WTC11 (cell line): ENCODE measurements around the gene ZBTB22. TPM values are rescaled to one million over a fixed set of nuclear protein-coding genes. Genes with fewer than 3 reads are reported as not detected.

Experiments used
- ATAC-seq: fragments of 200-7000 bp; cut with Tn5 transposase; 2 replicates; pipeline ENCODE4 v1.10.0; 2021; ENCODE audit warnings: mild to moderate bottlenecking, moderate library complexity
- CTCF ChIA-PET: fragments of 300-600 bp; sonication (Branson Sonifier 250); formaldehyde crosslinking; loops from one replicate; lab custom pipeline; 2021; ENCODE audit warnings: antibody characterized with exemption; lab: Charles Lee
- POLR2A ChIA-PET: fragments of 350-600 bp; sonication (Branson Sonifier 250); formaldehyde crosslinking; loops from one replicate; lab custom pipeline; 2021; ENCODE audit warnings: antibody characterized with exemption; lab: Charles Lee
- DNase-seq: peaks from one replicate; pipeline ENCODE4 v3.0.0; 2021; ENCODE audit warnings: low spot score
- H3K27ac Mint-ChIP-seq: 2 replicates; pipeline ENCODE4 v1.8.0; 2021; ENCODE audit warnings: mixed read lengths
- H3K27me3 Mint-ChIP-seq: 2 replicates; pipeline ENCODE4 v1.8.0; 2021; ENCODE audit warnings: low read depth, mild to moderate bottlenecking, moderate library complexity, mixed read lengths
- H3K36me3 Mint-ChIP-seq: 2 replicates; pipeline ENCODE4 v1.8.0; 2021; ENCODE audit warnings: mixed read lengths
- H3K4me1 Mint-ChIP-seq: 2 replicates; pipeline ENCODE4 v1.8.0; 2022; ENCODE audit warnings: mixed read lengths
- H3K4me3 Mint-ChIP-seq: 2 replicates; pipeline ENCODE4 v1.8.0; 2021; ENCODE audit warnings: mild to moderate bottlenecking, moderate library complexity, mixed read lengths
- H3K9me3 Mint-ChIP-seq: 2 replicates; pipeline ENCODE4 v1.8.0; 2021; ENCODE audit warnings: mixed read lengths
- ERG ChIP-seq: fragments of 250-450 bp; sonication (Bioruptor Pico); IDR thresholded peaks from 2 replicates; pipeline ENCODE4 v1.8.0; 2021; ENCODE audit warnings: mild to moderate bottlenecking
- FOXP1 ChIP-seq: sonication (generic); formaldehyde crosslinking; IDR thresholded peaks from 2 replicates; pipeline ENCODE4 v1.8.0; 2022; ENCODE audit warnings: missing genetic modification reagents, mild to moderate bottlenecking, moderate library complexity, borderline replicate concordance
- IRF2 ChIP-seq: sonication (generic); formaldehyde crosslinking; IDR thresholded peaks from 2 replicates; pipeline ENCODE4 v1.8.0; 2022; ENCODE audit warnings: low read depth, missing genetic modification reagents, borderline replicate concordance
- MAX ChIP-seq: sonication (generic); formaldehyde crosslinking; IDR thresholded peaks from 2 replicates; pipeline ENCODE4 v1.8.0; 2022; ENCODE audit warnings: mild to moderate bottlenecking, missing genetic modification reagents
- NFATC4 ChIP-seq: fragments of 250-450 bp; sonication (Bioruptor Pico); IDR thresholded peaks from 2 replicates; pipeline ENCODE4 v1.9.0; 2021; ENCODE audit warnings: mild to moderate bottlenecking
- NFYB ChIP-seq: sonication (generic); formaldehyde crosslinking; conservative IDR thresholded peaks from 2 replicates; pipeline ENCODE4 v1.8.0; 2022; ENCODE audit warnings: low read depth, missing genetic modification reagents
- NR3C1 ChIP-seq: sonication (generic); formaldehyde crosslinking; conservative IDR thresholded peaks from 2 replicates; pipeline ENCODE4 v1.8.1; 2023; ENCODE audit warnings: low read depth, mild to moderate bottlenecking, missing genetic modification reagents
- PRDM15 ChIP-seq: sonication (generic); formaldehyde crosslinking; IDR thresholded peaks from 2 replicates; pipeline ENCODE4 v1.8.0; 2022; ENCODE audit warnings: missing genetic modification reagents
- SMAD3 ChIP-seq: sonication (generic); formaldehyde crosslinking; IDR thresholded peaks from 2 replicates; pipeline ENCODE4 v1.8.0; 2022; ENCODE audit warnings: missing genetic modification reagents, mild to moderate bottlenecking, borderline replicate concordance
- ZBTB21 ChIP-seq: sonication (generic); formaldehyde crosslinking; IDR thresholded peaks from 2 replicates; pipeline ENCODE4 v1.8.1; 2023; ENCODE audit warnings: mild to moderate bottlenecking, missing genetic modification reagents, borderline replicate concordance
- ZNF219 ChIP-seq: sonication (generic); formaldehyde crosslinking; IDR thresholded peaks from 2 replicates; pipeline ENCODE4 v1.8.0; 2023; ENCODE audit warnings: missing genetic modification reagents, mild to moderate bottlenecking, borderline replicate concordance
- ZNF263 ChIP-seq: sonication (generic); formaldehyde crosslinking; IDR thresholded peaks from 2 replicates; pipeline ENCODE4 v1.8.1; 2022; ENCODE audit warnings: low read depth, mild to moderate bottlenecking, moderate library complexity, missing genetic modification reagents
- ZNF512 ChIP-seq: sonication (generic); formaldehyde crosslinking; IDR thresholded peaks from 2 replicates; pipeline ENCODE4 v1.8.1; 2022; ENCODE audit warnings: missing genetic modification reagents, borderline replicate concordance
- total RNA-seq: library from RNA; stranded (reverse); gene quantifications from 3 replicates; pipeline ENCODE4 v1.2.3, GENCODE V29; 2021
- TF ChIP-seq, protein P1 (sequence below): sonication (generic); formaldehyde crosslinking; IDR thresholded peaks from 2 replicates; pipeline ENCODE4 v1.8.0; 2023; ENCODE audit warnings: missing genetic modification reagents
- TF ChIP-seq, protein P2 (sequence below): sonication (generic); formaldehyde crosslinking; IDR thresholded peaks from 2 replicates; pipeline ENCODE4 v1.8.1; 2023; ENCODE audit warnings: mild to moderate bottlenecking, missing genetic modification reagents, borderline replicate concordance
- TF ChIP-seq, protein P3 (sequence below): sonication (generic); formaldehyde crosslinking; IDR thresholded peaks from 2 replicates; pipeline ENCODE4 v1.8.0; 2022; ENCODE audit warnings: mild to moderate bottlenecking, missing genetic modification reagents
- TF ChIP-seq, protein P4 (sequence below): sonication (generic); formaldehyde crosslinking; IDR thresholded peaks from 2 replicates; pipeline ENCODE4 v1.8.1; 2022; ENCODE audit warnings: low read depth, mild to moderate bottlenecking, moderate library complexity, missing genetic modification reagents, borderline replicate concordance

The ZBTB22 gene
- total RNA-seq, 1 experiment from 2014 or later: 11.6 TPM

DNA sequence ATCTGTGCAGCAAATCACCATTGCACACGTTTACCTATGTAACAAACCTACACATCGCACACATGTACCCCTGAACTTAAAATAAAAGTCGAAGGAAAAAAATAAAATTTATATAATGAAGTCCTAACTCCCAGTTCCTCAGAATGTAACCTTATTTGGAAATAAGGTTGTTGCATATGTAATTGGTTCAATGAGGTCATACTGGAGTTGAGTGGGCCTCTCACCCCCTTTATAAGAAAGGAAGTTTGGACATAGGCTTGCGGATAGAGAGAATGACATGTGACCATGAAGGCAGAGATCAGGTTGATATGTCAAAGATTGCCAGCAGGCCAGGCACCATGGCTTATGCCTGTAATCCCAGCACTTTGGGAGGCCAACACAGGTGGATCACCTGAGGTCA, 16.1 kb upstream of the ZBTB22 start:
- POLR2A ChIA-PET: interaction anchor here (0.6 kb wide), 1 partner anchor 696 kb away, joined by 3 read pairs; no protein-coding TSS in a partner anchor
- Mint-ChIP-seq H3K36me3 (no peaks in the 10 kb centered on the region), H3K9me3 (no peaks in the 10 kb centered on the region), H3K27ac (no peak overlapping the region), H3K27me3 (peaks cover 3% of the 10 kb centered on the region; the same call in 1 of the 2 replicates), H3K4me3 (no peak overlapping the region), H3K4me1 (no peaks in the 10 kb centered on the region)
- ATAC-seq (no peak), DNase-seq (no peak)
- CTCF ChIA-PET: interaction anchor here (0.6 to 3.3 kb wide), 2 partner anchors 12 to 173 kb away, joined by 3 to 9 read pairs; no protein-coding TSS in a partner anchor
- TF ChIP-seq ZNF263 (CRISPR knock-in tag): no peak
- TF ChIP-seq MAX (CRISPR knock-in tag): no peak
- TF ChIP-seq NFATC4 (CRISPR knock-in tag): no peak

DNA sequence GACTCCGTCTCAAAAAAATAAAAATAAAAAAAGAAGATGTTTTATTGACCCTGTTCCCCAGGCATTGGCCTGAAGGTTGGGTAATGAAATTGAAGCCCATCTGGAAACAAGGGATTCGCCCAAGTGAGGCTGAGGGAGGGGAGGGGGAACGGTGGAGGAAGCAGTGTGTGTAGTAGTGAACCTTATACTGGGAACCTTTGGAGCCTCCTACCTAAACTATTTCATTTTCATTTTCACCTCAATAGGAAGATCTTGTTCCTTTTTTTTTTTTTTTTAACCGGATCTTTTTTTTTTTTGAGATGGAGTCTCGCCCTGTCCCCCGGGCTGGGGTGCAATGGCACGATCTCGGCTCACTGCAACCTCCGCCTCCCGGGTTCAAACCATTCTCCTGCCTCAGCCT, 13.2 kb upstream of the ZBTB22 start:
- POLR2A ChIA-PET: no interaction called here
- no peaks in the 10 kb centered on the region for H3K9me3 Mint-ChIP-seq
- CTCF ChIA-PET: no interaction called here
- TF ChIP-seq IRF2 (CRISPR knock-in tag) (no peak), NFYB (CRISPR knock-in tag) (no peak), ZNF512 (CRISPR knock-in tag) (no peak), NFATC4 (CRISPR knock-in tag) (no peak), ERG (no peak), ZBTB21 (no peak), NR3C1 (CRISPR knock-in tag) (no peak), PRDM15 (CRISPR knock-in tag) (no peak), ZNF219 (no peak), FOXP1 (CRISPR knock-in tag) (no peak), SMAD3 (CRISPR knock-in tag) (no peak)
- TF ChIP-seq, protein P1, sequence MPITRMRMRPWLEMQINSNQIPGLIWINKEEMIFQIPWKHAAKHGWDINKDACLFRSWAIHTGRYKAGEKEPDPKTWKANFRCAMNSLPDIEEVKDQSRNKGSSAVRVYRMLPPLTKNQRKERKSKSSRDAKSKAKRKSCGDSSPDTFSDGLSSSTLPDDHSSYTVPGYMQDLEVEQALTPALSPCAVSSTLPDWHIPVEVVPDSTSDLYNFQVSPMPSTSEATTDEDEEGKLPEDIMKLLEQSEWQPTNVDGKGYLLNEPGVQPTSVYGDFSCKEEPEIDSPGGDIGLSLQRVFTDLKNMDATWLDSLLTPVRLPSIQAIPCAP: no peak
- TF ChIP-seq, protein P2, sequence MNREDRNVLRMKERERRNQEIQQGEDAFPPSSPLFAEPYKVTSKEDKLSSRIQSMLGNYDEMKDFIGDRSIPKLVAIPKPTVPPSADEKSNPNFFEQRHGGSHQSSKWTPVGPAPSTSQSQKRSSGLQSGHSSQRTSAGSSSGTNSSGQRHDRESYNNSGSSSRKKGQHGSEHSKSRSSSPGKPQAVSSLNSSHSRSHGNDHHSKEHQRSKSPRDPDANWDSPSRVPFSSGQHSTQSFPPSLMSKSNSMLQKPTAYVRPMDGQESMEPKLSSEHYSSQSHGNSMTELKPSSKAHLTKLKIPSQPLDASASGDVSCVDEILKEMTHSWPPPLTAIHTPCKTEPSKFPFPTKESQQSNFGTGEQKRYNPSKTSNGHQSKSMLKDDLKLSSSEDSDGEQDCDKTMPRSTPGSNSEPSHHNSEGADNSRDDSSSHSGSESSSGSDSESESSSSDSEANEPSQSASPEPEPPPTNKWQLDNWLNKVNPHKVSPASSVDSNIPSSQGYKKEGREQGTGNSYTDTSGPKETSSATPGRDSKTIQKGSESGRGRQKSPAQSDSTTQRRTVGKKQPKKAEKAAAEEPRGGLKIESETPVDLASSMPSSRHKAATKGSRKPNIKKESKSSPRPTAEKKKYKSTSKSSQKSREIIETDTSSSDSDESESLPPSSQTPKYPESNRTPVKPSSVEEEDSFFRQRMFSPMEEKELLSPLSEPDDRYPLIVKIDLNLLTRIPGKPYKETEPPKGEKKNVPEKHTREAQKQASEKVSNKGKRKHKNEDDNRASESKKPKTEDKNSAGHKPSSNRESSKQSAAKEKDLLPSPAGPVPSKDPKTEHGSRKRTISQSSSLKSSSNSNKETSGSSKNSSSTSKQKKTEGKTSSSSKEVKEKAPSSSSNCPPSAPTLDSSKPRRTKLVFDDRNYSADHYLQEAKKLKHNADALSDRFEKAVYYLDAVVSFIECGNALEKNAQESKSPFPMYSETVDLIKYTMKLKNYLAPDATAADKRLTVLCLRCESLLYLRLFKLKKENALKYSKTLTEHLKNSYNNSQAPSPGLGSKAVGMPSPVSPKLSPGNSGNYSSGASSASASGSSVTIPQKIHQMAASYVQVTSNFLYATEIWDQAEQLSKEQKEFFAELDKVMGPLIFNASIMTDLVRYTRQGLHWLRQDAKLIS (CRISPR knock-in tag): no peak
- TF ChIP-seq, protein P3, sequence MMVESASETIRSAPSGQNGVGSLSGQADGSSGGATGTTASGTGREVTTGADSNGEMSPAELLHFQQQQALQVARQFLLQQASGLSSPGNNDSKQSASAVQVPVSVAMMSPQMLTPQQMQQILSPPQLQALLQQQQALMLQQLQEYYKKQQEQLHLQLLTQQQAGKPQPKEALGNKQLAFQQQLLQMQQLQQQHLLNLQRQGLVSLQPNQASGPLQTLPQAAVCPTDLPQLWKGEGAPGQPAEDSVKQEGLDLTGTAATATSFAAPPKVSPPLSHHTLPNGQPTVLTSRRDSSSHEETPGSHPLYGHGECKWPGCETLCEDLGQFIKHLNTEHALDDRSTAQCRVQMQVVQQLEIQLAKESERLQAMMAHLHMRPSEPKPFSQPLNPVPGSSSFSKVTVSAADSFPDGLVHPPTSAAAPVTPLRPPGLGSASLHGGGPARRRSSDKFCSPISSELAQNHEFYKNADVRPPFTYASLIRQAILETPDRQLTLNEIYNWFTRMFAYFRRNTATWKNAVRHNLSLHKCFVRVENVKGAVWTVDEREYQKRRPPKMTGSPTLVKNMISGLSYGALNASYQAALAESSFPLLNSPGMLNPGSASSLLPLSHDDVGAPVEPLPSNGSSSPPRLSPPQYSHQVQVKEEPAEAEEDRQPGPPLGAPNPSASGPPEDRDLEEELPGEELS: no peak
- TF ChIP-seq, protein P4, sequence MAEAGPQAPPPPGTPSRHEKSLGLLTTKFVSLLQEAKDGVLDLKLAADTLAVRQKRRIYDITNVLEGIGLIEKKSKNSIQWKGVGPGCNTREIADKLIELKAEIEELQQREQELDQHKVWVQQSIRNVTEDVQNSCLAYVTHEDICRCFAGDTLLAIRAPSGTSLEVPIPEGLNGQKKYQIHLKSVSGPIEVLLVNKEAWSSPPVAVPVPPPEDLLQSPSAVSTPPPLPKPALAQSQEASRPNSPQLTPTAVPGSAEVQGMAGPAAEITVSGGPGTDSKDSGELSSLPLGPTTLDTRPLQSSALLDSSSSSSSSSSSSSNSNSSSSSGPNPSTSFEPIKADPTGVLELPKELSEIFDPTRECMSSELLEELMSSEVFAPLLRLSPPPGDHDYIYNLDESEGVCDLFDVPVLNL (CRISPR knock-in tag): no peak

More for the DNA sequence above, 13.2 kb upstream of the ZBTB22 start:
- Mint-ChIP-seq H3K4me1 (no peaks in the 10 kb centered on the region), H3K27me3 (peaks cover 3% of the 10 kb centered on the region; the same call in 1 of the 2 replicates), H3K36me3 (no peaks in the 10 kb centered on the region), H3K27ac (no peak overlapping the region), H3K4me3 (no peak overlapping the region)
- DNase-seq (no peak), ATAC-seq (no peak)
